GM12873 (cell line): ENCODE measurements around the gene SLC25A33.
A peak's percentile ranks its signal among the peaks of the same experiment; 100 is the strongest.

Experiments used
- TF ChIP-seq, protein P1 (sequence below): IDR thresholded peaks from 2 replicates; pipeline ENCODE4 v1.5.1; 2012; ENCODE audit warnings: low read depth, mild to moderate bottlenecking, moderate library complexity, low read length, control low read depth; ENCODE audit not compliant: insufficient read depth; ENCODE audit errors: missing control alignments

SLC25A33 gene

GRCh38 chr1:9539165-9539828 is at the start of gene SLC25A33:
Gene SLC25A33 (plus strand): TSS chr1:9539465. CDS start chr1:9539692, 227 bp downstream.
- TF ChIP-seq, protein P1, sequence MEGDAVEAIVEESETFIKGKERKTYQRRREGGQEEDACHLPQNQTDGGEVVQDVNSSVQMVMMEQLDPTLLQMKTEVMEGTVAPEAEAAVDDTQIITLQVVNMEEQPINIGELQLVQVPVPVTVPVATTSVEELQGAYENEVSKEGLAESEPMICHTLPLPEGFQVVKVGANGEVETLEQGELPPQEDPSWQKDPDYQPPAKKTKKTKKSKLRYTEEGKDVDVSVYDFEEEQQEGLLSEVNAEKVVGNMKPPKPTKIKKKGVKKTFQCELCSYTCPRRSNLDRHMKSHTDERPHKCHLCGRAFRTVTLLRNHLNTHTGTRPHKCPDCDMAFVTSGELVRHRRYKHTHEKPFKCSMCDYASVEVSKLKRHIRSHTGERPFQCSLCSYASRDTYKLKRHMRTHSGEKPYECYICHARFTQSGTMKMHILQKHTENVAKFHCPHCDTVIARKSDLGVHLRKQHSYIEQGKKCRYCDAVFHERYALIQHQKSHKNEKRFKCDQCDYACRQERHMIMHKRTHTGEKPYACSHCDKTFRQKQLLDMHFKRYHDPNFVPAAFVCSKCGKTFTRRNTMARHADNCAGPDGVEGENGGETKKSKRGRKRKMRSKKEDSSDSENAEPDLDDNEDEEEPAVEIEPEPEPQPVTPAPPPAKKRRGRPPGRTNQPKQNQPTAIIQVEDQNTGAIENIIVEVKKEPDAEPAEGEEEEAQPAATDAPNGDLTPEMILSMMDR, result no peak

DNA sequence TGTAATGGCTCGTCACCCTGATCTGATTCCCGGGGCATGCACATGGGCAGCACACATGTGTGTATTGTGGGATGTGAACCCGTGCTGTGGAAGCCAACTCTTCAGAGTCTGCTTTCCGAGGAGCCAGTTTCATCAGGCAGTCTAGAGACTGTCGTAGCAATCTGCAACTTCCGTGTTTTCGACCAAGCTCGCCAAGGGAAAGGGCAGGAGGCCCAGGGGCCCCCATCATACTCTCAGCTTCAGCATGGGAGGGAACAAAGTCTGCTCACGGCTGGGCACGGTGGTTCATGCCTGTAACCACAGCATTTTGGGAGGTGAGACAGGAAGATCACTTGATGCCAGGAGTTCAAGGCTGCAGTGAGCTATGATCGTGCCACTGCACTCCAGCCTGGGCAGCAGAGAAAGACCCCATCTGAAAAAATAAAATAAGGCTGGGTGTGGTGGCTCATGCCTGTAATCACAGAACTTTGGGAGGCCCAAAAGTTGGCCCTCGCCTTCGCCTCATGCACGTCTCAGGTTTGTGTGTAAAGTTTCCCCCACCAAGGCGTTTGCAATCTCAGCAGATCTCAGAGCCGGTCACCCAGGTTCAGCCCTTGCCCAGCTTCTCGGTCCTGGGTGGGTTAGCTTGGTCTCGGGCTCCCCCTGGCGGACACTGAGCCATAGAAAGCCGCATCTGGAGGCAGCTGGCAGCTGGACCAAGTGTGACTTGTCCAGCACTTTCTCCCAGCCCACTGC is 48.5 kb upstream of the SLC25A33 start:
- TF ChIP-seq, protein P1, result peak; percentile 94

GRCh38 chr1:9493326-9493725 is 45.9 kb upstream of the SLC25A33 start:
- TF ChIP-seq, protein P1, result no peak

DNA sequence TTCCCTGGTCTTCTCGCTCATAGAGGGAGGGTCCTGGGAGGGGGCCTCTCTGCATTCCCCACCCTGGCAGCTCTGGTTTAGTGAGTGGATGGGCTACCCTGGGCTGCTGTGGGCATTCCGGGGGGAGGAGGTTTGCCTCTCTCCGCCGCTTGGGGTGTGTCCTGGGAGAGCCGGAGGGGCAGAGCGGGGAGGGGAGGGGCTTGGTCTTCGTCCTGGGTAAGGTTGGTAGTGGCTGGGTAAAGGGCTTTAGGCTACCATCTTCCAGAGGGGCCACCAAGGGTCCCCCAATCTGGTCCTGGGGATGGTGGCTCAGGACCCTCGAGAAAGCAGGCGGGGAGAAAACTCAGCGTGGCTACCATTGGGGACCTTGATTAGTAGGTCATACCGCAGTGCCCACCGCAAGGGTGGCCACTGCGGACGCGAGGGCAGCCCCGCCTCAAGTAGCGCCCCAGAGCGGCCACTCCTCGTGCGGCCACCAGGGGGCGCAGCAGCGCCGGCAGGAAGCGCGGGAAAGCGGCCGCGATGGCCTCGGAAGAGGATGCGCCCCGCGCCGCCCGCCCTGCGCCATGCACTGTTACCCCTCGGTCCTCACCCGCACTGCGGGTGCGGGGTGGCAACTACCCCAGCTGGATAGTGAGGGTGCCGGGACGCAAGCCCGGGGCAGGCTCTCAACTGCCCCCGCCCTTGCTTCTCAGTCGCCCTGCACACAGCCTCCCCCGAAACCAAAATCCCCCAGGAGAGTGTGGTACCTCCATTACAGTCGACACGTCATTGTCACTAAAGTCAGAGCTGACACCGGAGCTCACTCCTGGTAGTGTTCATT is 44.1 kb upstream of the SLC25A33 start:
- TF ChIP-seq, protein P1, result peak; percentile 95

DNA sequence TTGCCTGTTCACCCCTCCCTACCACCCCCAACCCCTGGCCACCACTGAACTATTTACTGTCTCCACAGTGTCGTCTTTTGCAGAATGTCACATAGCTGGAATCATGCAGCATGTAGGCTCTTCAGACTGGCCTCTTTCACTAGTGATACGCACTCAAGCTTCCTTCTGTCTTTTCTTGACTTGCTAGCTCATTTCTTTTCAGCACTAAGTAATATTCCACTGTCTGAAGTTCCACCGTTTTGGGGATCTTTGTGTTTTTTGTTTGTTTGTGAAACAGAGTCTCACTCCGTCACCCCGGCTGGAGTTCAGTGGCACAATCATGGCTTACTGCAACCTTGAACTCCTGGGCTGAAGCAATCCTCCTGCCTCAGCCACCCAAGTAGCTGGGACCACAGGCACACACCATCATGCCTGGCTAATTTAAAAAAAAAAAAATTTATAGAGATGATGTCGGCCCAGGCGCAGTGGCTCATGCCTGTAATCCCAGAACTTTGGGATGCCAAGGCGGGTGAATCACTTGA is 43.4 kb upstream of the SLC25A33 start:
- TF ChIP-seq, protein P1, result no peak

GRCh38 chr1:9500756-9501754 is 38.2 kb upstream of the SLC25A33 start:
- TF ChIP-seq, protein P1, result no peak
